Loucy (cell line): ENCODE results near the gene SLC44A2.

ENCODE experiments used
- EZH2phosphoT487 ChIP-seq: fragments of 200-600 bp; IDR thresholded peaks from 2 replicates; pipeline ENCODE4 v1.6.1; 2018; ENCODE audit warnings: antibody characterized with exemption, mild to moderate bottlenecking, moderate library complexity, borderline replicate concordance
- TF ChIP-seq, protein P1 (sequence below): fragments of 200-600 bp; sonication (generic); conservative IDR thresholded peaks from 2 replicates; pipeline ENCODE4 v1.5.1; 2014; ENCODE audit warnings: mild to moderate bottlenecking, antibody characterized with exemption, low read length

GRCh38 chr19:10687518-10688288, 62.4 kb downstream of the SLC44A2 start:
- TF ChIP-seq, protein P1, sequence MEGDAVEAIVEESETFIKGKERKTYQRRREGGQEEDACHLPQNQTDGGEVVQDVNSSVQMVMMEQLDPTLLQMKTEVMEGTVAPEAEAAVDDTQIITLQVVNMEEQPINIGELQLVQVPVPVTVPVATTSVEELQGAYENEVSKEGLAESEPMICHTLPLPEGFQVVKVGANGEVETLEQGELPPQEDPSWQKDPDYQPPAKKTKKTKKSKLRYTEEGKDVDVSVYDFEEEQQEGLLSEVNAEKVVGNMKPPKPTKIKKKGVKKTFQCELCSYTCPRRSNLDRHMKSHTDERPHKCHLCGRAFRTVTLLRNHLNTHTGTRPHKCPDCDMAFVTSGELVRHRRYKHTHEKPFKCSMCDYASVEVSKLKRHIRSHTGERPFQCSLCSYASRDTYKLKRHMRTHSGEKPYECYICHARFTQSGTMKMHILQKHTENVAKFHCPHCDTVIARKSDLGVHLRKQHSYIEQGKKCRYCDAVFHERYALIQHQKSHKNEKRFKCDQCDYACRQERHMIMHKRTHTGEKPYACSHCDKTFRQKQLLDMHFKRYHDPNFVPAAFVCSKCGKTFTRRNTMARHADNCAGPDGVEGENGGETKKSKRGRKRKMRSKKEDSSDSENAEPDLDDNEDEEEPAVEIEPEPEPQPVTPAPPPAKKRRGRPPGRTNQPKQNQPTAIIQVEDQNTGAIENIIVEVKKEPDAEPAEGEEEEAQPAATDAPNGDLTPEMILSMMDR: no peak
- TF ChIP-seq EZH2phosphoT487: no peak
